ENCODE results near the gene NPHS1. TPM values are rescaled to one million over a fixed set of nuclear protein-coding genes. Genes with fewer than 3 reads are reported as not detected.

The NPHS1 gene
- total and polyA plus RNA-seq, 4 donors, result not detected

DNA sequence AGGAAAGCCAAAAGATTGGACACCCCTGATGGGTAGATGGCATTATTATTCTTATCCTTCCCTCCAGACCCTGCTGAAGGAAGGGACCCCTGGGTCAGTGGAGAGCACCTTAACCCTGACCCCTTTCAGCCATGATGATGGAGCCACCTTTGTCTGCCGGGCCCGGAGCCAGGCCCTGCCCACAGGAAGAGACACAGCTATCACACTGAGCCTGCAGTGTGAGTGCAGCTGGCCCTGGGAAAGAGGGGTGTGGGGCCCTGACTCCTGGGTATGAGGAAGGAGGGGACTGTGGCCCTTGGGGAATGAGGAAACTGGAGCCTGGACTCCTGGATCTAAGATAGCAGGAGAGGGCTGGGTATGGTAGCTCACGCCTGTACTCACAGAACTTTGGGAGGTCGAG, 7.1 kb upstream of the NPHS1 start:
- H3K4me3 ChIP-seq (ENCODE audit: low read length in 2 of 2), result no peak overlapping the region
- no peak for ATAC-seq (ENCODE audit: low FRiP score)

DNA sequence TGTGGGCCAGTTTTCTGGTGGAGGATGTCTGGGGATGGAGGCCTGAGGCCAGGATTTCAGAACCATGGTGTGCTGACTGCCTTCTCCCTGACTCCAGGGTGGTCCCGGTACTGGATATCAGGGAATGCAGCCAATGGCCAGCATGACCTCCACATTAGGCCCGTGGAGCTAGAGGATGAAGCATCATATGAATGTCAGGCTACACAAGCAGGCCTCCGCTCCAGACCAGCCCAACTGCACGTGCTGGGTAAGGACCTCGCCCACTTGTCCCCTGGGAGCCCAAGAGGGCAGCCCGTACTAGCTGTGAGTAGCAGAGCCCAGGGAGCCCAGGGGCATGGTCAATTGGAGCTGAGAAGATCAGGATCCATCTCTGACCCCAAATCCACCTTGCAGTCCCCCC, 6.0 kb upstream of the NPHS1 start:
- no peaks in the 10 kb centered on the region for H3K27me3 ChIP-seq (ENCODE audit: control insufficient read depth in 1 of 2, insufficient read depth in 2 of 2, low read length in 1 of 2)
- ATAC-seq (ENCODE audit: low FRiP score) (no peak), DNase-seq (no peak)
- H3K4me1 ChIP-seq (ENCODE audit: control insufficient read depth in 1 of 2, insufficient read depth in 2 of 2, low read length in 2 of 2), result no peaks in the 10 kb centered on the region
- no peaks in the 10 kb centered on the region for H3K36me3 ChIP-seq (ENCODE audit: control insufficient read depth in 1 of 2, insufficient read depth in 2 of 2, low read length in 1 of 2)
- H3K4me3 ChIP-seq (ENCODE audit: low read length in 2 of 2), result no peak overlapping the region
- WGBS, 2 donors, result 76 to 78% methylated on average over 6 of the region's 6 CpGs
- peaks cover 2% of the 10 kb centered on the region for H3K9me3 ChIP-seq (ENCODE audit: control insufficient read depth, low read length)
- intact Hi-C loops (cut with DNase I), result no loop called here
- no peak overlapping the region for H3K27ac ChIP-seq (ENCODE audit: low read depth in 1 of 2, low read length in 2 of 2)

More for the DNA sequence above, 7.1 kb upstream of the NPHS1 start:
- WGBS, 2 donors, result 80 to 91% methylated on average over 4 of the region's 4 CpGs
- Histone ChIP-seq H3K4me1 (ENCODE audit: control insufficient read depth in 1 of 2, insufficient read depth in 2 of 2, low read length in 2 of 2) (no peaks in the 10 kb centered on the region), H3K27ac (ENCODE audit: low read depth in 1 of 2, low read length in 2 of 2) (no peak overlapping the region), H3K9me3 (ENCODE audit: control insufficient read depth, low read length) (peaks cover 2% of the 10 kb centered on the region), H3K36me3 (ENCODE audit: control insufficient read depth in 1 of 2, insufficient read depth in 2 of 2, low read length in 1 of 2) (no peaks in the 10 kb centered on the region), H3K27me3 (ENCODE audit: control insufficient read depth in 1 of 2, insufficient read depth in 2 of 2, low read length in 1 of 2) (no peaks in the 10 kb centered on the region)
- intact Hi-C loops (cut with DNase I), result no loop called here
- DNase-seq, result no peak

DNA sequence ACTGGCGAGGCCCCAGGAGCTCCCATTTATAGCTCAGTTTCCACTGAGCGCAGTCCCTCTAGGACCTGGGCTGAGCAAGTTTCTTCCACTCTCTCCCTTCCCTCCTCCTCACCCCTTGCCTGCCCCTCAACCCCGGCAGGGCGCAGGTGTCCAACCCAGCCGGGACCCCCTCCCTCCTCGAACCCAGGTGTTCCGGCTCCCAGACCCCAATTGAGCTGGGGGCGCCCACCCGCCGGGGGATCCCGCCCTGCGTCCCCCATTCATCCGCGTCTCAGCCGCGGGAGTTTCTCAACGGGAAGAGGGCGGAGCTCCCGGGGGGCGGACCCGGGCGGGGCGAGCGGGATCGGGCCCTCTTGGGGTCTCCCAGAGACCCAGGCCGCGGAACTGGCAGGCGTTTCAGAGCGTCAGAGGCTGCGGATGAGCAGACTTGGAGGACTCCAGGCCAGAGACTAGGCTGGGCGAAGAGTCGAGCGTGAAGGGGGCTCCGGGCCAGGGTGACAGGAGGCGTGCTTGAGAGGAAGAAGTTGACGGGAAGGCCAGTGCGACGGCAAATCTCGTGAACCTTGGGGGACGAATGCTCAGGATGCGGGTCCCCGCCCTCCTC, 4.3 kb upstream of the NPHS1 start, which contains the start of gene KIRREL2:
TSS of gene KIRREL2 (plus strand) at position 366 of the 604 bp plus-strand sequence. CDS start at position 575, 209 bp downstream.
- WGBS, 2 donors, result 0 to 1% methylated on average over 41 to 42 of the region's 42 CpGs
- Histone ChIP-seq H3K4me1 (ENCODE audit: control insufficient read depth in 1 of 2, insufficient read depth in 2 of 2, low read length in 2 of 2) (no peaks in the 10 kb centered on the region), H3K9me3 (ENCODE audit: control insufficient read depth, low read length) (peaks cover 2% of the 10 kb centered on the region), H3K27me3 (ENCODE audit: control insufficient read depth in 1 of 2, insufficient read depth in 2 of 2, low read length in 1 of 2) (no peaks in the 10 kb centered on the region), H3K4me3 (ENCODE audit: low read length in 2 of 2) (peak within 1 kb of the TSS in 1 of 2 donors; percentile 22), H3K27ac (ENCODE audit: low read depth in 1 of 2, low read length in 2 of 2) (no peak within 1 kb of the TSS), H3K36me3 (ENCODE audit: control insufficient read depth in 1 of 2, insufficient read depth in 2 of 2, low read length in 1 of 2) (no peaks in the 10 kb centered on the region)
- no peak for DNase-seq
- intact Hi-C loops (cut with DNase I), result no loop called here
- no peak for ATAC-seq (ENCODE audit: low FRiP score)

DNA sequence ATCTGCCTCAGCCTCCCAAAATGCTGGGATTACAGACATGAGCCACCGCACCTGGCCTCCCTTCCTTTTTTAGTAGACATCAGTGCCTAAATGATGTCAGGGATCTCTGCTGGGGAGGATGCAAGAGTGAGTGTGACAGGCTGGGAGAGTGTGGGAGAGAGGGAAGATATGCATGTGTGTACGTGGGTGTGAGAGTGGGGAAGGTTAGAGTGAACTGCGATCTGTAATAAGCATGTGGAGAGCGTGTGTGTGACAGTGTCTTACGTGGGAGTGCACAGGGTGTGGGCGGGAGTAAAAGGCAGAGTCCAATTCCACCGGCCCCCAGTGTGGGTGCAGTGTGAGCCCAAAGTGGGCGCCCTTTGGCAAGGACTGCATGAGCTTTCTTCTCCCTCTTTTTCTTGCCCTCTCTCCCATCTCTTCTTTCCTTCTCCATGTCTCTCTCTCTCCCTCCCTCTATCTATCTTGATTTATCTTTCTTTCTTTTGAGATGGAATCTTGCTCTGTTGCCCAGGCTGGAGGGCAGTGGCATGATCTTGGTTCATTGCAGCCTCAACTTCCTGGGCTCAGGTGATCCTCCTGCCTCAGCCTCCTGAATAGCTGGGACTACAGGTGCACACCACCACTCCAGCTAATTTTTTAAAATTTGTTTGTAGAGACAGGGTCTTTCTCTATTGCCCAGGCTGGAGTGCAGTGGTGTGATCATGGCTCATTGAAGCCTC, 893 bp upstream of the NPHS1 start:
- Histone ChIP-seq H3K36me3 (ENCODE audit: control insufficient read depth in 1 of 2, insufficient read depth in 2 of 2, low read length in 1 of 2) (no peaks in the 10 kb centered on the region), H3K4me3 (ENCODE audit: low read length in 2 of 2) (no peak overlapping the region), H3K27ac (ENCODE audit: low read depth in 1 of 2, low read length in 2 of 2) (no peak overlapping the region), H3K27me3 (ENCODE audit: control insufficient read depth in 1 of 2, insufficient read depth in 2 of 2, low read length in 1 of 2) (no peaks in the 10 kb centered on the region), H3K4me1 (ENCODE audit: control insufficient read depth in 1 of 2, insufficient read depth in 2 of 2, low read length in 2 of 2) (no peaks in the 10 kb centered on the region), H3K9me3 (ENCODE audit: control insufficient read depth, low read length) (no peaks in the 10 kb centered on the region)
- DNase-seq, result no peak
- intact Hi-C loops (cut with DNase I), result no loop called here
- 65 to 67% methylated on average over 8 of the region's 8 CpGs for WGBS, 2 donors
- no peak for ATAC-seq (ENCODE audit: low FRiP score)

DNA sequence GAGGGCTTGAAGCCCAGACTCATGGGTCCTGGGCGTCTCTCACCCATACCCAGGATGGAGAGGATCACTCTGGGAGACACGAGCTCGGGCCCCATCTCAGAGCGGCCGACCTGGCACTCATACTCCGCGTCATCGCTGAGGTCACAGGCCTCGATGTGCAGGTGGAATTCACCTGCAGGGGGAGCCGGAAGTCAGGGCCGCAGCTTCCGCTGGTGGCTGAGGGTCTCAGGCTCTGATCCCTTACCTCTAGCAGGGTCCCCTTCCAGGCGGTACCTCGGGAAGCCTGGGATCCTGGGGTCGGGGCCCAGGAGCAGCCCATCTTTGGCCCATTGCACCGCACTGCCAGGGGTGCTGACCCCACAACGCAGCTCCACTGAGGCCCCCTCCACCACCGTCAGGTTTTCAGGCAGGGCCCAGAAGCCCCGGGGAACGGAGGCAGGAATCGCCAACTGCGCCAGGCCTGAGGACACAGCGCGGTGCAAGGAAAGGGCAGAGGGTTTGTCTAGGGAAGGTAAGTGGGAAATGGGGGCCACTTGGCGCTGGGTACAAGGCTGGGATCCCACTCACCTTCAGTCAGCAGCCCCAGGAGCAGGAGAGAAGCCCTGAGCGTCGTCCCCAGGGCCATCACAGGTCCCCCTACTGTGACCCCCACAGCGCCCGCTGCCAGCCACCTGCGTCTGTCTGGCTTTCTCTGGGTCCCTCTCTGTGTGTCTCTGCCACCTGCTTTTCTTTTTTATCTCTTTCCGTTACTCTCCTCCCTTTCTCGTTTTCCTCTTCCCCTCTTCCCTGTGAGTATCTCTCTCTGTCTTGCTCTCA, 883 bp downstream of the NPHS1 start:
- H3K36me3 ChIP-seq (ENCODE audit: control insufficient read depth in 1 of 2, insufficient read depth in 2 of 2, low read length in 1 of 2), result no peaks in the 10 kb centered on the region
- H3K27me3 ChIP-seq (ENCODE audit: control insufficient read depth in 1 of 2, insufficient read depth in 2 of 2, low read length in 1 of 2), result no peaks in the 10 kb centered on the region
- H3K4me3 ChIP-seq (ENCODE audit: low read length in 2 of 2), result no peak overlapping the region
- no peak for ATAC-seq (ENCODE audit: low FRiP score)
- intact Hi-C loops (cut with DNase I), result no loop called here
- no peak overlapping the region for H3K27ac ChIP-seq (ENCODE audit: low read depth in 1 of 2, low read length in 2 of 2)
- 40 to 45% methylated on average over 32 of the region's 32 CpGs for WGBS, 2 donors
- H3K9me3 ChIP-seq (ENCODE audit: control insufficient read depth, low read length), result no peaks in the 10 kb centered on the region
- DNase-seq, result no peak
- H3K4me1 ChIP-seq (ENCODE audit: control insufficient read depth in 1 of 2, insufficient read depth in 2 of 2, low read length in 2 of 2), result no peaks in the 10 kb centered on the region

DNA sequence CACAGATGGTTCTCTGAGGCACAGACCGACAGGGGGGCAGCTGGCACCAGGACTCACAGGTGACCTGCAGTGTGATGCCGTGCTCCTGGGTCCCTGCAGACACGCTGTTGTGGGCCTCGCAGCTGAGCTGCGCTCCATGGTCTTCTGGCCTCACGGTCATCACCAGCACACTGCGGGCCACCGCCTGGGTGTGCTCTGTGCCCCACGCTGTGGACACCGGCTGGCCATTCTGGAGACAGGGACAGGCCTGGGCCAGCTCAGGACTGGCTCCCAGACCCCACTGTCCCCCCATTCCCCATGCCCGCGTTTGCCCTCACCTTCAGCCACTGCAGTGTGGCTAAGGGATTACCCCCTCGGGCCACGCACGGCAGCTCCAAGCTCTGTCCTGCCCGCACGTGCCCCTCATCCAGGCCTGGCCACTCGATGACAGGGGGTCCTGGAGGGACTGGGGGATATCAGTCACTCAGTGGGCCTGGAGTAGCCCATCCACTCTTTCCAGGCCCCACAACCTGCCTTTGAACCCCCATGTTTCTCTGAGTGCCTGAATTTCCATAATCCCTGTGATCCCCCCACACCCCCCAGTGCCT, 3.3 kb downstream of the NPHS1 start:
- intact Hi-C loops (cut with DNase I), result no loop called here
- H3K4me1 ChIP-seq (ENCODE audit: control insufficient read depth in 1 of 2, insufficient read depth in 2 of 2, low read length in 2 of 2), result no peaks in the 10 kb centered on the region
- ATAC-seq (ENCODE audit: low FRiP score) (no peak), DNase-seq (peak in 1 of 2 donors; percentile 46)
- no peak overlapping the region for H3K27ac ChIP-seq (ENCODE audit: low read depth in 1 of 2, low read length in 2 of 2)
- no peak overlapping the region for H3K4me3 ChIP-seq (ENCODE audit: low read length in 2 of 2)
- WGBS, 2 donors, result 88 to 89% methylated on average over 18 of the region's 18 CpGs
- no peaks in the 10 kb centered on the region for H3K36me3 ChIP-seq (ENCODE audit: control insufficient read depth in 1 of 2, insufficient read depth in 2 of 2, low read length in 1 of 2)
- peaks cover 0 to 2% of the 10 kb centered on the region in 2 donors for H3K27me3 ChIP-seq (ENCODE audit: control insufficient read depth in 1 of 2, insufficient read depth in 2 of 2, low read length in 1 of 2)
- no peaks in the 10 kb centered on the region for H3K9me3 ChIP-seq (ENCODE audit: control insufficient read depth, low read length)

DNA sequence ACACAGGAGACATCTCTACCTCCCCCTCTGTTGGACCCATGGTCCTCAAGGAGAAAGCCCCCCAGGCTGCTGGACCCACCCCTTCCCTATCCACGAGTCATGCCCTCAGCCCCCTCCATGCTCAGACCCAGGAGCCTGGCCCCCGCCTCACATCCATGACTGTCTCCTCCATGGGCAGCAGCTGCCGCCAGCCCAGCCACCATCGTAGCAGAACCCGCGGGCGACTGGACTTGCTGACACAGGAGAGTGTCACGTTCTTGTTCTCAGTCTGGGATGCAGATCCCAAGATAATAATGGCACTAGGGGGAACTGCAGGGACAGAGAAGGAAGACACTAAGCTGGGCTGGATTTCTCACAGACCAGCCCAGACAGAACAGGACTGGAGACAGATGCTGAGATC, 3.8 kb downstream of the NPHS1 start:
- no peak for ATAC-seq (ENCODE audit: low FRiP score)
- H3K36me3 ChIP-seq (ENCODE audit: control insufficient read depth in 1 of 2, insufficient read depth in 2 of 2, low read length in 1 of 2), result no peaks in the 10 kb centered on the region
- no peaks in the 10 kb centered on the region for H3K9me3 ChIP-seq (ENCODE audit: control insufficient read depth, low read length)
- intact Hi-C loops (cut with DNase I), result no loop called here
- WGBS, 2 donors, result 73 to 75% methylated on average over 8 of the region's 8 CpGs
- no peak overlapping the region for H3K4me3 ChIP-seq (ENCODE audit: low read length in 2 of 2)
- H3K27me3 ChIP-seq (ENCODE audit: control insufficient read depth in 1 of 2, insufficient read depth in 2 of 2, low read length in 1 of 2), result peaks cover 0 to 3% of the 10 kb centered on the region in 2 donors
- no peak overlapping the region for H3K27ac ChIP-seq (ENCODE audit: low read depth in 1 of 2, low read length in 2 of 2)
- no peaks in the 10 kb centered on the region for H3K4me1 ChIP-seq (ENCODE audit: control insufficient read depth in 1 of 2, insufficient read depth in 2 of 2, low read length in 2 of 2)
- no peak for DNase-seq

DNA sequence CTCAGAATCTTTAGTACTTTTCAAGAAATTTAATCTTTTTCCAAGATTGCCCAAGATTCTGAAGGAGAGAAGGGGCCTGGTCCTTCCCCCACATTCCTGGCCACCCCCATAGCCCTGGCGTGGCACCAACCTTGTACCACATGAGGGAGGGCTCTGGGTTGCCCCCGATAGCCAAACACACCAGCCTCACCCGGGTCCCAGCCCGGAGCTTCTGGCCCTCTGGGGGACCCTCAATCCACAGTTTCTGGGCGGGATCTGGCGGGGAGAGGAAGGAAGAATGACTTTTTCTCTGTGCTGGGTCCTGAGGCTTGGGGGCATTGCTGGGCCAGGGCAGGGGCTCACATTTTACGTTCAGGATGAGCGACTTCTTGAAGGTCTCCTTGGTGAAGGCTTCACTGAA, 4.4 kb downstream of the NPHS1 start:
- DNase-seq (no peak), ATAC-seq (ENCODE audit: low FRiP score) (no peak)
- H3K27me3 ChIP-seq (ENCODE audit: control insufficient read depth in 1 of 2, insufficient read depth in 2 of 2, low read length in 1 of 2), result peaks cover 0 to 3% of the 10 kb centered on the region in 2 donors
- H3K4me3 ChIP-seq (ENCODE audit: low read length in 2 of 2), result no peak overlapping the region
- H3K4me1 ChIP-seq (ENCODE audit: control insufficient read depth in 1 of 2, insufficient read depth in 2 of 2, low read length in 2 of 2), result no peaks in the 10 kb centered on the region
- no peak overlapping the region for H3K27ac ChIP-seq (ENCODE audit: low read depth in 1 of 2, low read length in 2 of 2)
- WGBS, 2 donors, result 74 to 75% methylated on average over 8 of the region's 8 CpGs
- intact Hi-C loops (cut with DNase I), result no loop called here
- H3K36me3 ChIP-seq (ENCODE audit: control insufficient read depth in 1 of 2, insufficient read depth in 2 of 2, low read length in 1 of 2), result no peaks in the 10 kb centered on the region
- no peaks in the 10 kb centered on the region for H3K9me3 ChIP-seq (ENCODE audit: control insufficient read depth, low read length)

Data from aorta (tissue), 5 donors.